Ovary (tissue), 3 donors: ENCODE results near the gene UNC13C.

ENCODE experiments used
- POLR2A ChIP-seq: fragments of 450-650 bp; IDR thresholded peaks from one replicate; pipeline ENCODE4 v1.6.1; 2017; ENCODE audit warnings: antibody characterized with exemption, mild to moderate bottlenecking, moderate library complexity
- TF ChIP-seq, protein P1 (sequence below), 3 donors: fragments of 450-650 bp in 2 of 3; fragments of 200-600 bp in 1 of 3; IDR thresholded peaks; one replicate each; pipeline versions ENCODE4 v1.5.1 to v1.8.0; 2016 to 2022; ENCODE audit warnings: antibody characterized with exemption in 3 of 3, mild to moderate bottlenecking in 1 of 3
- donor health status: DM: no; HTN: no; CAD: no.

DNA sequence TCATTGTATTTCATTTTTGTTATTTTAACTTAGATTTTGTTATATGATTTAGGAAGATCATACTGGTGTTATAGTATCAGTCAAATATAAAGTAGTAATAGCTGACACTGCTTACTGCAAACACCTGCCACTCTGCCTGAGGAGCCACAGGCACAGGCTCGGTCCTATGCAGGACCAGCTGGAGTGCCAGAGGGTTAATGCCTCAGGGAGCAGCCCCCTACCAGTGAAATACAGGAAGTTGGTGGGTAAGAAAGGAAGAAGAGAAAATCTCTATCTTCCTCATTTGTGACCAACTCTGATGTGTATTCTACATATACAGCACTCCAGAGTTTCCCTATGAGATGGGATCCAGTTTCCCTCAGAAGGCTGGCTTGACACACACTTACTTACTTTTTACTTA, 593.3 kb downstream of the UNC13C start:
- TF ChIP-seq, protein P1, sequence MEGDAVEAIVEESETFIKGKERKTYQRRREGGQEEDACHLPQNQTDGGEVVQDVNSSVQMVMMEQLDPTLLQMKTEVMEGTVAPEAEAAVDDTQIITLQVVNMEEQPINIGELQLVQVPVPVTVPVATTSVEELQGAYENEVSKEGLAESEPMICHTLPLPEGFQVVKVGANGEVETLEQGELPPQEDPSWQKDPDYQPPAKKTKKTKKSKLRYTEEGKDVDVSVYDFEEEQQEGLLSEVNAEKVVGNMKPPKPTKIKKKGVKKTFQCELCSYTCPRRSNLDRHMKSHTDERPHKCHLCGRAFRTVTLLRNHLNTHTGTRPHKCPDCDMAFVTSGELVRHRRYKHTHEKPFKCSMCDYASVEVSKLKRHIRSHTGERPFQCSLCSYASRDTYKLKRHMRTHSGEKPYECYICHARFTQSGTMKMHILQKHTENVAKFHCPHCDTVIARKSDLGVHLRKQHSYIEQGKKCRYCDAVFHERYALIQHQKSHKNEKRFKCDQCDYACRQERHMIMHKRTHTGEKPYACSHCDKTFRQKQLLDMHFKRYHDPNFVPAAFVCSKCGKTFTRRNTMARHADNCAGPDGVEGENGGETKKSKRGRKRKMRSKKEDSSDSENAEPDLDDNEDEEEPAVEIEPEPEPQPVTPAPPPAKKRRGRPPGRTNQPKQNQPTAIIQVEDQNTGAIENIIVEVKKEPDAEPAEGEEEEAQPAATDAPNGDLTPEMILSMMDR (IDR thresholded peaks at IDR 0.05) = no peak
- no peak for TF ChIP-seq POLR2A
